Lower leg skin (tissue), 4 donors: ENCODE measurements around the gene IL23A. TPM values are rescaled to one million over a fixed set of nuclear protein-coding genes. Genes with fewer than 3 reads are reported as not detected.

Experiments used
- DNase-seq, 2 donors: peaks; one replicate each; pipeline ENCODE4 v3.0.0-alpha.2; 2019; ENCODE audit warnings: low spot score in 2 of 2
- H3K4me3 ChIP-seq: fragments of 200-600 bp; sonication (generic); 2 replicates; pipeline ENCODE4 v1.5.1; 2017; ENCODE audit warnings: mild to moderate bottlenecking, low read depth; ENCODE audit not compliant: poor library complexity, severe bottlenecking
- POLR2A ChIP-seq, 2 donors: fragments of 450-650 bp; IDR thresholded peaks; one replicate each; pipeline ENCODE4 v1.6.1; 2016 to 2017; ENCODE audit warnings: antibody characterized with exemption in 2 of 2, mild to moderate bottlenecking in 1 of 2, moderate library complexity in 1 of 2
- WGBS, 2 donors: methylation state at CpG; one replicate each; pipeline ENCODE4 v1.1.5; 2018; 5-methylcytosine and 5-hydroxymethylcytosine counted together
- intact Hi-C: fragments of 100-400 bp; cut with DNase I; formaldehyde crosslinking; loops from one replicate; pipeline ENCODE4 v1.15.0; 2023; ENCODE audit warnings: low total_unique reads
- total RNA-seq, 4 donors: library from RNA; depleted of rRNA; stranded (reverse); fragments of >200 nt; gene quantifications; one replicate each; pipeline ENCODE4 v1.1.0, GENCODE V29; 2016
- TF ChIP-seq, protein P1 (sequence below), 3 donors: fragments of 450-650 bp; IDR thresholded peaks; one replicate each; pipeline ENCODE4 v1.5.1; 2016; ENCODE audit warnings: antibody characterized with exemption in 3 of 3, mild to moderate bottlenecking in 3 of 3, moderate library complexity in 2 of 3

Gene IL23A
- total RNA-seq, 4 donors from 2014 or later, result 0.45 TPM; not detected in 3

DNA sequence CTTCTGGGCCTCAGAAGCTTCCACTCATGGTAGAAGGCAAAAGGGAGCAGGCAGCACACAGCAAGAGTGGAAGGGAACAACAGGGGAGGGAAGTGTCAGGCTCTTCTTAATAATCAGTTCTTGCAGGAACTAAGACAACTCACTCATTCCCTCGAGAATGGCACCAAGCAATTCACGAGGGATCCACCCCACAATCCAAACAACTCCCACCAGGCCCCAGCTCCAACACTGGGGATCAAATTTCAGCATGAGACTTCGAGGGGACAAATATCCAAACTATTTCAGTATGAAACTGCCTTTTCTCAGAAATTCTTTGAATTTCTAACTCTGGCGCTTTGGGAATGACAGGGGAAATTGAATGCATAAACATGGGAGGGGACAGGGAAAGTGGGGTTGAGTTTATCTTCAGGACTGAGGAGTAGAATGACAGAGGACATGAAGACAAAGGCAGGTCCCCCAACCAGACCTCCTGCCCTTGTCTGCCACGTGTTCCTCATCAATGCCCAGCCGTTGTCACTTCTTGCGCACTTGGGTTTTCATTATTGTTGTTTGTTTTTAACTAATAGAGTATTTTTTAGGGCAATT is 48.6 kb downstream of the IL23A start:
- H3K4me3 ChIP-seq, result no peak overlapping the region
- DNase-seq, result peak in 1 of 2 donors; percentile 28
- 53 to 54% methylated on average over 7 of the region's 7 CpGs for WGBS, 2 donors
- intact Hi-C loops, result no loop called here
- TF ChIP-seq POLR2A (IDR thresholded peaks at IDR 0.05), result no peak

DNA sequence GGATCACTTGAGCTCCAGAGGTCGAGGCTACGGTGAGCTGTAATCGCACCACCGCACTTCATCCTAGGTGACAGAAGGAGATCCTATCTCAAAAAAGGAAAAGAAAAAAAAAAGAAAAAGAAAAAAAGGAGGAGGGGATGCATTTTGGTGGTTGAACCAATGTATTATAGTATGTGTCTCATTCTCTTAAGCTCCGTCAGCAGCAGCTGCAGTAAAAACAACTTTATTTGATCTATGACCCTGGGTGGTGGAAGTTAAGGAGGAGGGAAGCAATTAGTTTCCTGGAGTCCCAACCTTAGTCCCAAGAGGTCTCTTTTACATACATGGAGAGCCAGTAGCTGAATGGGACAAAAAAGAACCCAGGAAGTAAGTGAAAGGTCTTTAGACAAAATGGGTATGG is 50.7 kb downstream of the IL23A start:
- intact Hi-C loops, result no loop called here
- 77 to 79% methylated on average over 5 of the region's 5 CpGs for WGBS, 2 donors

More for the DNA sequence above, 50.7 kb downstream of the IL23A start:
- no peak for TF ChIP-seq POLR2A (IDR thresholded peaks at IDR 0.05)
- TF ChIP-seq, protein P1, sequence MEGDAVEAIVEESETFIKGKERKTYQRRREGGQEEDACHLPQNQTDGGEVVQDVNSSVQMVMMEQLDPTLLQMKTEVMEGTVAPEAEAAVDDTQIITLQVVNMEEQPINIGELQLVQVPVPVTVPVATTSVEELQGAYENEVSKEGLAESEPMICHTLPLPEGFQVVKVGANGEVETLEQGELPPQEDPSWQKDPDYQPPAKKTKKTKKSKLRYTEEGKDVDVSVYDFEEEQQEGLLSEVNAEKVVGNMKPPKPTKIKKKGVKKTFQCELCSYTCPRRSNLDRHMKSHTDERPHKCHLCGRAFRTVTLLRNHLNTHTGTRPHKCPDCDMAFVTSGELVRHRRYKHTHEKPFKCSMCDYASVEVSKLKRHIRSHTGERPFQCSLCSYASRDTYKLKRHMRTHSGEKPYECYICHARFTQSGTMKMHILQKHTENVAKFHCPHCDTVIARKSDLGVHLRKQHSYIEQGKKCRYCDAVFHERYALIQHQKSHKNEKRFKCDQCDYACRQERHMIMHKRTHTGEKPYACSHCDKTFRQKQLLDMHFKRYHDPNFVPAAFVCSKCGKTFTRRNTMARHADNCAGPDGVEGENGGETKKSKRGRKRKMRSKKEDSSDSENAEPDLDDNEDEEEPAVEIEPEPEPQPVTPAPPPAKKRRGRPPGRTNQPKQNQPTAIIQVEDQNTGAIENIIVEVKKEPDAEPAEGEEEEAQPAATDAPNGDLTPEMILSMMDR (IDR thresholded peaks at IDR 0.05), result no peak
- H3K4me3 ChIP-seq, result no peak overlapping the region
- peak in 1 of 2 donors; percentile 5 for DNase-seq

Other genes starting within 250 kb of the IL23A start
- gene PA2G4, start 234.3 kb upstream of the IL23A start, total RNA-seq, result 100 to 1,000 TPM; 118 to 201 (median 130) TPM
- 1,000 to 10,000 TPM; 3,201 to 5,967 (median 4,725) TPM for gene RPL41, start 222.3 kb upstream of the IL23A start, total RNA-seq
- 1 to 10 TPM; 3.4 to 4.4 (median 3.7) TPM for gene ZC3H10, start 220.6 kb upstream of the IL23A start, total RNA-seq
- 10 to 100 TPM; 51.2 to 84.1 (median 64.9) TPM for gene ESYT1, start 210.6 kb upstream of the IL23A start, total RNA-seq
- gene MYL6B, start 186.3 kb upstream of the IL23A start, total RNA-seq, result 10 to 100 TPM in 3 of 4 donors, 1 to 10 TPM in 1; 9.0 to 40.1 (median 22.5) TPM
- gene MYL6, start 180.5 kb upstream of the IL23A start, total RNA-seq, result 1,000 to 10,000 TPM in 1 of 4 donors, 100 to 1,000 TPM in 3; 700 to 1,156 (median 824) TPM
- 10 to 100 TPM; 55.3 to 90.5 (median 63.5) TPM for gene SMARCC2, start 149.4 kb upstream of the IL23A start, total RNA-seq
- 10 to 100 TPM; 33.3 to 46.5 (median 42.1) TPM for gene RNF41, start 117.0 kb upstream of the IL23A start, total RNA-seq
- 10 to 100 TPM in 3 of 4 donors, 1 to 10 TPM in 1; 9.9 to 23.1 (median 17.9) TPM for gene NABP2, start 114.5 kb upstream of the IL23A start, total RNA-seq
- gene SLC39A5, start 108.8 kb upstream of the IL23A start, total RNA-seq, result not detected
- gene ANKRD52, start 80.5 kb upstream of the IL23A start, total RNA-seq, result 10 to 100 TPM; 15.6 to 22.3 (median 18.7) TPM
- gene COQ10A, start 71.9 kb upstream of the IL23A start, total RNA-seq, result 10 to 100 TPM in 1 of 4 donors, 1 to 10 TPM in 3; 2.8 to 11.0 (median 5.8) TPM
- gene CS, start 38.6 kb upstream of the IL23A start, total RNA-seq, result 100 to 1,000 TPM; 118 to 156 (median 150) TPM
- gene CNPY2, start 22.9 kb upstream of the IL23A start, total RNA-seq, result 10 to 100 TPM; 23.3 to 40.9 (median 37.7) TPM
- 10 to 100 TPM; 24.2 to 60.1 (median 28.9) TPM for gene PAN2, start 4.9 kb upstream of the IL23A start, total RNA-seq
- gene STAT2, start 21.2 kb downstream of the IL23A start, total RNA-seq, result 10 to 100 TPM; 60.8 to 98.4 (median 92.5) TPM
- not detected for gene APOF, start 24.0 kb downstream of the IL23A start, total RNA-seq
- gene TIMELESS, start 110.5 kb downstream of the IL23A start, total RNA-seq, result 1 to 10 TPM; 2.9 to 6.5 (median 3.7) TPM
- not detected for gene MIP, start 115.8 kb downstream of the IL23A start, total RNA-seq
- 1 to 10 TPM; 1.3 to 2.3 (median 2.1) TPM for gene SPRYD4, start 129.7 kb downstream of the IL23A start, total RNA-seq
- gene GLS2, start 149.3 kb downstream of the IL23A start, total RNA-seq, result 10 to 100 TPM in 1 of 4 donors, 1 to 10 TPM in 3; 4.3 to 12.6 (median 6.8) TPM
- gene RBMS2, start 182.9 kb downstream of the IL23A start, total RNA-seq, result 10 to 100 TPM; 12.7 to 14.9 (median 13.7) TPM